Suprapubic skin (tissue), 4 donors: ENCODE data around the gene MEIOC. TPM values are rescaled to one million over a fixed set of nuclear protein-coding genes. Genes with fewer than 3 reads are reported as not detected.
"Not testable (repeated sequence)": the region's sequence is repeated elsewhere in the genome, so short reads cannot be mapped to it uniquely, and the experiment has no call there.

Experiments
- DNase-seq, 2 donors: peaks; one replicate each; pipeline ENCODE4 v3.0.0-alpha.2; 2019; ENCODE audit warnings: low spot score in 2 of 2
- H3K27ac ChIP-seq: fragments of 200-600 bp; sonication (generic); one replicate; pipeline ENCODE4 v1.5.1; 2019
- H3K27me3 ChIP-seq: fragments of 200-600 bp; sonication (generic); one replicate; pipeline ENCODE4 v1.5.1; 2019
- H3K36me3 ChIP-seq: fragments of 200-600 bp; sonication (generic); one replicate; pipeline ENCODE4 v1.5.1; 2019
- H3K4me1 ChIP-seq: fragments of 200-600 bp; sonication (generic); one replicate; pipeline ENCODE4 v1.5.1; 2019
- H3K4me3 ChIP-seq: fragments of 200-600 bp; sonication (generic); one replicate; pipeline ENCODE4 v1.5.1; 2019; ENCODE audit warnings: mild to moderate bottlenecking
- H3K9me3 ChIP-seq: fragments of 200-600 bp; sonication (generic); one replicate; pipeline ENCODE4 v1.5.1; 2019
- CTCF ChIP-seq, 2 donors: fragments of 200-600 bp in 1 of 2; fragments of 450-650 bp in 1 of 2; sonication (generic) in 1 of 2; IDR thresholded peaks; one replicate each; pipeline ENCODE4 v1.5.1; 2016 to 2019; ENCODE audit warnings: antibody characterized with exemption in 2 of 2, mild to moderate bottlenecking in 1 of 2, moderate library complexity in 1 of 2
- EP300 ChIP-seq: sonication (generic); formaldehyde crosslinking; IDR thresholded peaks from one replicate; pipeline ENCODE4 v1.6.1; 2017; ENCODE audit warnings: antibody characterized with exemption
- POLR2A ChIP-seq, 2 donors: fragments of 450-650 bp; IDR thresholded peaks; one replicate each; pipeline ENCODE4 v1.6.1; 2017; ENCODE audit warnings: antibody characterized with exemption in 2 of 2, mild to moderate bottlenecking in 2 of 2, moderate library complexity in 2 of 2
- POLR2AphosphoS5 ChIP-seq, 3 donors: sonication (generic); formaldehyde crosslinking; IDR thresholded peaks; one replicate each; pipeline ENCODE4 v1.6.1; 2017; ENCODE audit warnings: antibody characterized with exemption in 3 of 3
- WGBS: methylation state at CpG from one replicate; pipeline ENCODE4 v1.1.5; 2018; 5-methylcytosine and 5-hydroxymethylcytosine counted together
- total RNA-seq, 4 donors: library from RNA; depleted of rRNA; stranded (reverse); fragments of >200 nt; gene quantifications; one replicate each; pipeline ENCODE4 v1.1.0, GENCODE V29; 2016

The MEIOC gene
- total RNA-seq, 4 donors from 2014 or later = not detected

DNA sequence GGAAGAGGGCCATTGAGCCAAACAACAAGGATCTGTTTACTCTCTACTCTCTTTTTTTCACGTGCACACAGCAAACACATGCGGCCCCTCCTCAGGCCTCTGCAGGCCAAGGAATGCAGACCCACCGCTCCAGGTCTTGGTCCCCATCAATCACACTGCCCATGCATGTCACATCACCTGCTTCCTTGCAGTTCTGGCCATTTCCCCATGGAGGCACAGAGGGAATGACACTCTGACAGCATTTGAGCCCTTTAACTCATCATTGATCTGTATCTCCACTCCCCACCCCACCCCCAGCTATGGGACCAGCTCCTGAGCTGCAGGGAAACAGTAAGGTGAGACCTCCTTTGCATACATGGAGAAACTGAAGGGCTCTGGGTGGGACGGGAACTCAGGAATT lies 45.9 kb upstream of the MEIOC start:
- 73% methylated on average over 4 of the region's 4 CpGs for WGBS

DNA sequence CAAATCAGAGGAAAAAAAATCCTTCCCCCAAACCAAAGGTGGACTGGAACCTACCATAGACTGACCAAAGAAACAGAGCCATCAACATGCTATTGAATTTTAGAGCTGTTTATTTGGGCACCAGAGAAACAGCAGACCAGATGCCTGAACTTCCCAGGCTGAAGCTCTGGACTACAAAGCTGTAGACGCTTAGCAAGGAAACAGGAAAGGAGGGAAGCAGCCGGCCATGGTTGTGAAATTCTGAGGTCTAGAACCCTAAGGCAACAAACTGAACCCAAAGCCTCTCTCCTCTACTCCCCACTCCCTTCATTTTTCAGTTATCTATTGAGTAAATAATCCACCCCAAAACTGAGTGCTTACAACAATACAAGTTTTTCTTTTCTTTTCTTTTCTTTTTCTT lies 45.4 kb upstream of the MEIOC start:
- Histone ChIP-seq H3K27me3 (peaks cover 18% of the 10 kb centered on the region), H3K9me3 (no peaks in the 10 kb centered on the region), H3K4me3 (no peak overlapping the region), H3K36me3 (no peaks in the 10 kb centered on the region), H3K4me1 (no peaks in the 10 kb centered on the region), H3K27ac (no peak overlapping the region)
- no peak for DNase-seq
- 24% methylated on average over 2 of the region's 2 CpGs for WGBS
- TF ChIP-seq POLR2AphosphoS5 (IDR thresholded peaks at IDR 0.05) (no peak), CTCF (IDR thresholded peaks at IDR 0.05) (no peak), EP300 (no peak), POLR2A (IDR thresholded peaks at IDR 0.05) (no peak)

More for the DNA sequence above, 45.9 kb upstream of the MEIOC start:
- Histone ChIP-seq H3K27me3 (peaks cover 18% of the 10 kb centered on the region), H3K36me3 (no peaks in the 10 kb centered on the region), H3K4me1 (no peaks in the 10 kb centered on the region), H3K4me3 (no peak overlapping the region), H3K27ac (no peak overlapping the region), H3K9me3 (no peaks in the 10 kb centered on the region)
- DNase-seq = no peak
- TF ChIP-seq POLR2A (IDR thresholded peaks at IDR 0.05) (no peak), EP300 (no peak), CTCF (IDR thresholded peaks at IDR 0.05) (no peak), POLR2AphosphoS5 (IDR thresholded peaks at IDR 0.05) (no peak)

DNA sequence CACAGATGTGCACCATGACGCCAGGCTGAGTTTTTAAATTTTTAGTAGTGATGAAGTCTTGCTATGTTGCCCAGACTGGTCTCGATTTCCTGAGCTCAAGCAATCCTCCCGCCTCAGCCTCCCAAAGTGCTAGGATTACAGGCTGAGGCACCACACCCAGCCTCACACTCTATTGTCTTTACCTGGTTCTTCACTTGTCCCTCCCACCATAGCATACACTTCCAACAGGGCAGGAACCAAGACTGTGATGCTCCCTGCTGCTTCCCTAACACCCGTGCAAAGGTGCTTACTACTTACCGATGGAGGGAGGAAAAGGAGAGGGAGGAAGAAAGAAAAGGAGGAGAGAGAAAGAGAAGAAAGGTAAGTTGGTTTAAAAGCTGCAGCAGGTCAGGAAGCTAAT lies 41.4 kb upstream of the MEIOC start:
- DNase-seq = no peak
- Histone ChIP-seq H3K27ac (no peak overlapping the region), H3K4me3 (no peak overlapping the region), H3K27me3 (peaks cover 26% of the 10 kb centered on the region), H3K36me3 (no peaks in the 10 kb centered on the region), H3K9me3 (no peaks in the 10 kb centered on the region), H3K4me1 (no peaks in the 10 kb centered on the region)
- no peak for TF ChIP-seq CTCF (IDR thresholded peaks at IDR 0.05)
- no peak for TF ChIP-seq POLR2A (IDR thresholded peaks at IDR 0.05)
- no peak for TF ChIP-seq EP300
- TF ChIP-seq POLR2AphosphoS5 (IDR thresholded peaks at IDR 0.05) = no peak
- WGBS = 84% methylated on average over 5 of the region's 5 CpGs

- not testable (repeated sequence) for H3K4me3 ChIP-seq, H3K4me1 ChIP-seq, DNase-seq, H3K27ac ChIP-seq, H3K36me3 ChIP-seq, H3K9me3 ChIP-seq
- 88% methylated on average over 9 of the region's 9 CpGs for WGBS
- peaks cover 12% of the 10 kb centered on the region for H3K27me3 ChIP-seq
Observed at GRCh38 chr17:44618652-44619051, 37.6 kb upstream of the MEIOC start.

DNA sequence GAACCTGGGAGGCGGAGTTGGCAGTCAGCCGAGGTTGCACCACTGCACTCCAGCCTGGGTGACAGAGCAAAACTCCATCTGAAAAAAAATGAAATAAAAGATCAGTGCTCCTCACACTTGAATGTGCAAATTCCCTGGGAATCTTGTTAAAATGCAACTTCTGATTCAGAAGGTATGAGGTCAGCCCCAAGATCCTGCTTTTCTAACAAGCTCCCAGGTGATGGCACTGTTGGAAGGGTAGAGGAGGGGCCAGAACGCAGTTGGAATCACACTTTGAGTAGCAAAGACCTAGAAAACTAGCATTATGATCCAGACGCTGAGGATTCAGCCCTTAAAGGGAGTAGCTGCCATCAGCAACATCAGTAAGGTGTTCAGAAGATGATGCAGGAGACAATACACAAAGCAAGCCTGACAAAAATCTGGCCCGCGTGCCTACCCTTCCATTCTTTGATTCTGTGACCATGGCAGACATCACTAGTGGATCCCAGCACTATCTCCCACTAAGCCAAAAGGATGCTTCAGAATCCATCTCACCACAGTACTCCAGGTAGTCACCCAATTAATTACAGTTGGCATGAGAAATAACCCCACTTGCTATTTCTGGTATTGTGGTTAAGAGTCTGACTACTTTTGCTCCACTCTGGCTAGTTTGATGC lies 33.1 kb upstream of the MEIOC start:
- no peaks in the 10 kb centered on the region for H3K4me1 ChIP-seq
- 85% methylated on average over 6 of the region's 6 CpGs for WGBS
- no peak for DNase-seq
- H3K27me3 ChIP-seq = peaks cover 9% of the 10 kb centered on the region
- TF ChIP-seq POLR2A (IDR thresholded peaks at IDR 0.05) (no peak), EP300 (no peak), CTCF (IDR thresholded peaks at IDR 0.05) (no peak)
- H3K36me3 ChIP-seq = no peaks in the 10 kb centered on the region
- no peak overlapping the region for H3K4me3 ChIP-seq
- no peak overlapping the region for H3K27ac ChIP-seq
- no peaks in the 10 kb centered on the region for H3K9me3 ChIP-seq
